GM12878 (cell line): ENCODE data around the gene CABYR.

Source experiments
- CREM ChIP-seq: IDR thresholded peaks from 2 replicates; pipeline ENCODE4 v1.6.1; 2014; ENCODE audit warnings: antibody characterized with exemption, low read depth
- EP300 ChIP-seq, 2 experiments: fragments of 150-350 bp in 1 of 2; IDR thresholded peaks; 2 replicates each; pipeline ENCODE4 v1.6.1; 2011 to 2012; ENCODE audit warnings: low read depth in 2 of 2, low read length in 2 of 2, borderline replicate concordance in 1 of 2, improper control_type of control experiment in 1 of 2, inconsistent platforms in 1 of 2; ENCODE audit not compliant: control insufficient read depth in 1 of 2
- POLR2AphosphoS2 ChIP-seq: IDR thresholded peaks from 2 replicates; pipeline ENCODE4 v1.6.1; 2011; ENCODE audit warnings: low read depth, mild to moderate bottlenecking, low read length, improper control_type of control experiment, moderate library complexity
- POLR2AphosphoS5 ChIP-seq: IDR thresholded peaks from 2 replicates; pipeline ENCODE4 v1.6.1; 2011; ENCODE audit warnings: mild to moderate bottlenecking, low read length, inconsistent platforms
- RCOR1 ChIP-seq: conservative IDR thresholded peaks from 2 replicates; pipeline ENCODE4 v1.6.1; 2012; ENCODE audit warnings: low read depth, low read length, improper control_type of control experiment

- TF ChIP-seq CREM (no peak), EP300 (IDR thresholded peaks at IDR 0.05; ENCODE audit: borderline replicate concordance in 1 of 2, control insufficient read depth in 1 of 2, low read depth in 2 of 2, low read length in 2 of 2) (no peak), POLR2AphosphoS2 (no peak), POLR2AphosphoS5 (no peak), RCOR1 (no peak)
Observed at GRCh38 chr18:24177499-24178133, 38.8 kb downstream of the CABYR start.
